Islet of Langerhans (tissue), 1 donor: ENCODE results near the gene SYT7.

Source experiments
- FAIRE-seq: peaks from one replicate; lab custom pipeline; 2011; peaks lifted over from hg19 to GRCh38; lab: Jason Lieb, UNC

SYT7 gene

DNA sequence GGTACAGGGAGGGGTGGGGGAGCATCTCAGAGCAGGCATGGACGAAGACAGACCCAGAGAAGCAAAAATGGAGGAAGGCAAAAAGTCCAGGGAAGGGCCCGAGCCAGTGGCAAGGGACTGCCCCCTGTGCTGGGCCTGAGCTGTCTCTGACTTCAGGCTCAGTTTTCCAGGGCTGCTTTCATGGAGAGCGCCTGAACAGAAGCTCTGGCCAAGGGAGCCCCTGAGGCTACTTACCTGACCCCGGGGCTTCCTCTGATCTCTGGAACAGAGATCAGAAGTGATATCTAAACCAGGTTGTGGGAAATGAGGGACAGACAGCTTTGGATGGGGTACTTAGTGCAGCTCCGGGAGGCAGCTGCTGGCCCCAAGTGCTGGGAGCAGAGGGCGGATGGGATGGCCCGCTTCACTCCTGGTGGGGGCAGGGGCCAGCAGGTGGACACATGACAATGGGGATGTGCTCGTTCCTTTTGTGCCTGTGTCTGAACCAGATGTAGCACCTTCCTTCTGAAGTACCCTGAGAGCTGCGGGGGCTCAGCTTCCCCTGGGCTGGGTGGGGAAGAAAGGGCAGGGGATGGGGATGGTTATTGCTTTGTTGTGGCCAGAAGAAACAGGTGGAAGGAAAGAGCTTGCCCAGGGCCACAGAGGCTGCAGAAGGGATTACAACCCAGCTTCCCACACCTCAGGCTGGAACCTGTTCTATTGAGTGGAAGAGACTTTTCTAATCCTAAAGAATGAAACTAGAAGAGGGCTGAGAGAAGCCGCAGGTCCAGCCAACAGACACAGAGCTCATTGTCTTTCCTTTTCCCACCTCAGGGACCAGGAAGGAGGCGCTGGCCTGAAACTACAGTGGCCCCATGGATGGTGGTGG lies 66.6 kb downstream of the SYT7 start:
- no peak for FAIRE-seq

DNA sequence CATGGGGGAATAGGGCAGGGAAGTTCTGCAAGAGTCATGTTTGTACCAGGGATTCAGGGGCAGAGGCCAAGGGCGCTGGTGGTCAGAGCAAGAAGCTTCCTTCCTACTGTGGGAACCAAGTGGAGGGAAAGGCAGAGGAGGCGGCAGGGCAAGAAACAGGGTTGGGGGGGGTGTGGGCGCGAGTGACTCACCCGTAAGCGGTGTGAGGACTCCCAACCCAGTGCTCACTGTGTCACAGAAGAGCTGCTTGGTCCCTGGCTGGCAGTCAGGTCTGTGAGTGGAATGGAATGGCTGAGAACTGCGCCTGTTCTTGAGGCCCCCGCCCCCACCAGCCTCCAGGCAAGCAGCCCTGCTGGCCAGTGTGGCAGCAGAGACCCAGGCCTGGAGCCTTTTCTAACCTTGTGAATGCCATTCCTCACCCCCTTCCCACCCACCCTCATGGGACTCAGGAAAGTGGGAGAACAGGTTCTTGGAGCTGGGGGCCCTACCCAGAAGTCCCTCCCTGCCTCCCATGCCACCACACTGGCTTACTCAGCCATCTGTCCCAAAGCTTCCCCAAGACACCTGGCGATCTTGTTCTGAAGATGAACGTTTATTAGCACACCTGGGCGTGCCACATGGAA lies 67.6 kb downstream of the SYT7 start:
- no peak for FAIRE-seq

DNA sequence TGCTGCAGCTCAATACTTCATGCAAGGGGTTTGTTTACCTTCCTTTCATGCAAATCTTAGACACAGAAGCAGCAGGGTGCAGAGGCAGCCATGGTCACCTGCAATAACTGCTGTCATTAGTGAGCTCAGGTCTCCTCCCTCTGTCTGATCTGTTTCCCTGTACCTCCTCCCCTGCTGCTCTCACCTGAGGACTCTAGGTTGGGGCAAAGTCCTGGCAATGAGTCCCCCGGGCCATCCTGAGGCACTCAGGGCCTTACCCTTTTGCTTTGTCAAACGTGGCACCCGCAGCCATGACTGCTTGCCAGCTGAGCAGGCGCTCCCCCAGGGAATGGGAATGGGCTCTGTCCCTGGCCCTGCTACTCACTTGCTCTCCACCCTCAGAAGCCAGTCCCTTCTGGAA lies 68.4 kb downstream of the SYT7 start:
- no peak for FAIRE-seq

DNA sequence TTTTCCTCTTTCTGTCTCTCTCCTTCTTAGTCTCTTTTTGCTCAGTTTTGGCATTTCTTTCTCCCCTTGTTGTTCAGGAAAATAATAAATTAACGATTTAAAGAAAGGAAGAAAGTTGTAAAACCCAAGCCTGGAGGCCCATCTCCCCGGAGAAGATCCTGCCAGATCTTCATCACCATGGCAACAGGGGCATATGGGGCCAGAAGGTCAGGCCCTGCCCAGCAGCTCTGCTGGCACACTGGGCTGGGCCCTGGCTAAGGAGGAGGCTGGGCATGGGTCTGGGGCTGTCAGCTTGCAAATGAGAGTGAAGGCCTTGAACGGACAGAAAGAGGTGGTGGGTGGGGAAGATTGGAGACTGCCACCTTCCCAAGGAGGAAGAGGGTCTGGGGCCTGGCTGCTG lies 69.5 kb downstream of the SYT7 start:
- no peak for FAIRE-seq

GRCh38 chr11:61510974-61511373 lies 69.9 kb downstream of the SYT7 start:
- no peak for FAIRE-seq

- FAIRE-seq = no peak
Observed at GRCh38 chr11:61510166-61510919, 70.5 kb downstream of the SYT7 start.

GRCh38 chr11:61509043-61510029 lies 71.5 kb downstream of the SYT7 start:
- FAIRE-seq = no peak

DNA sequence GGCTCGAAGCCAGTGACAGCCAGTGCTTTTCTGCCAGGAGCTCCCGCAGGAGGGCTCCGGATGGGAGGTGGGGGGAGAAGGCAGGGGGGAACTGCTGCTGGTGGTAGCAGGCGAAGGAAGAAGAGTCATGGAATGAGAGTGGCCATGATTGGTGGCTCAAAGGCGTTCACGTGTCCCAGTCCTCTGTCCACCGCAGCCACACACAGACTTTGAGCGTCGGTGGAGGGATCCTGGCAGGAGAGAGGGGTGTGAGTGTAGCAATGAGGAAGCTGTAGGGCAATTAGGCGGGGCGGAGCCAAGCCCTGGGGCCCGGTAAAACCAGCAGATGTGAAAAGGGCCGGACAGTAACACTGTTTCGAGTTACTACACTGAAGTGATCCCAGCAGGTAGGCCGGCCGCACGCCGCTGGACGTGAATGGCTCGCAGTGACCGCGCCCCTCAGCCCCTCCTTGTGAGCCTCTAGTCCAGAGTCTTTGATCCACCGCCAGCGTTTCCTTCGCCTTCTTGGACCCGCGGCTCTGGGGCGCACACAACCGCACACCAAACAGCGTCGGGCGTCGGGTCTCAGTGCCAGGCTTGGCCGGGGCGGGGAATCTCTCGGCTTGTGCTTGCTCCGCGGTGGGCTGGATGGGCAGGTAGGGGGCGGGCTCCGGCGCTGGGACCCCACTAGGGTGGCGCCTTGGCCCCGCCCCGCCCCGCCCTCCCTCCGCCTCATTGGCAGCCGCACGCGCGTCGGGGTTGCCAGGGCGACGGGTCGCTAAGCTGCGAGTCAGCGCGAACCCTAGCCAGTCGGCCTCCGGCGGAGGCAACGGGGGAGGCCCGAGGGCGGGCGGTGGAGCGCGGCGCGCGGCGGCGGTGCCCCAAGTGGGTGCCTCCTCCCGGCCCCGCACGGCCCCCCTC lies 72.7 kb downstream of the SYT7 start, which contains the start of gene LRRC10B:
TSS of gene LRRC10B (plus strand) at position 788 of the 900 bp plus-strand sequence. CDS start 250 bp downstream, outside the sequence.
- no peak for FAIRE-seq

DNA sequence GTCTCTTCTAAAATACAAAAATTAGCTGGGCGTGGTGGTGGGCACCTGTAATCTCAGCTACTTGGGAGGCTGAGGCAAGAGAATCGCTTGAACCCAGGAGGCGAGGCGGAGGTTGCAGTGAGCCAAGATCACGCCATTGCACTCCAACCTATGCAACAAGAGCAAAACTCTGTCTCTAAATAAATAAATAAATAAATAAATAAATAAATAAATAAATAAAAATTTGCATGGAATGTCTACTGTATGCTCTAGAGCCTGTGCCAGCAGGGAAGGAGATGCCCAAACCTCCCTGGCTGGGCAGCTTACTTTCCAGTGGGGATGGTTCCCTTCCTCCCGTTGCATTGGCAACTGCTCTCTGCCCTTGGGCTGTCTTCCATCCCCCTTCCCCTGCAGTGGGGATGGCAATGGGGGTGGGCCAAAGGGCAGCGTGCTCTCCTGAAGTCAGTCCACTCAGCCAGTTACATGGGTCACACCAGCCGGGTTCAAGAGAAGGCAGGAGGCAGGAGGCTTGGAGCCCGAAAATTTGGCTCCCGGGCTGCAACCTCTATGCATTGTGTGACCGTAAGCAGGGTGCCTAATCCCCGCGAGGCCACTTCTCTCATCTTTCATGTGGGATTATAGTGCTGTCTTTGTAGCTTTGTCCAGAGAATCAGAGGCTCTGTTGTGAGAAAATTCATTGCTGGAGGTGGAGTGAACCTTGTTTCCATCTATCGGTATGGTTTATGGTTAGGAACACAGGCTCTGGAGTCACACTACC lies 73.7 kb downstream of the SYT7 start:
- no peak for FAIRE-seq

- no peak for FAIRE-seq
Observed at GRCh38 chr11:61505640-61506155, 75.2 kb downstream of the SYT7 start.

GRCh38 chr11:61505106-61505505 lies 75.8 kb downstream of the SYT7 start:
- no peak for FAIRE-seq

DNA sequence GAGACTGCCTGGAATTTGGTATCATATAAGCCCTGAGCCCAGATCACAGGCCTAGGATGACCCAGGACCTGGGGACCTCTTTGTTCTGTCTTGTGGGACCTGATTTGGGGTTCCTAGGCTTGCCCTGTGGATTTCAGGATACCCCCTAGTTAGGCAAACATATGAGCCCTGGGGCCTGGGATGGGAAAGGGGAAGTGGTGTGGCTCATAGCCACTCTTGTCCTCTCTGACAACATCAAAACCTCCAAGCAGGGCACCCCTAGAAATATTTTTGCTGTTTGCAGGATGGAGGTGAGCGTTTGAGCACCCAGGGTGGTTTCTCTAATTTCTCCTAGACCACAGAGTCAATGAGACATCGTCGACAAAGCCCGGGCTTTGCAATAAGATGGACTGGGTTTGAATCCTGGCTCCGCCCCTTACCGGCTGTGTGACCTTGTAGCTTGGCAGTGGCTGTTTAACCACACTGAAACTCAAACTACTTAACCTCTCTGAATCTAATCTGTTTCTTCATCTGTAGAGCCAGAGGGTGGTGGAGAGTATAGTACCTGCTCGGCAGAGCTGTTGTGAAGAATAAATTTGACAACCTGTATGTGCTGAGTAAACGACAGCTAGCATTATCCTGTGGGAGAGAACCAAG lies 77.6 kb downstream of the SYT7 start:
- FAIRE-seq = no peak

DNA sequence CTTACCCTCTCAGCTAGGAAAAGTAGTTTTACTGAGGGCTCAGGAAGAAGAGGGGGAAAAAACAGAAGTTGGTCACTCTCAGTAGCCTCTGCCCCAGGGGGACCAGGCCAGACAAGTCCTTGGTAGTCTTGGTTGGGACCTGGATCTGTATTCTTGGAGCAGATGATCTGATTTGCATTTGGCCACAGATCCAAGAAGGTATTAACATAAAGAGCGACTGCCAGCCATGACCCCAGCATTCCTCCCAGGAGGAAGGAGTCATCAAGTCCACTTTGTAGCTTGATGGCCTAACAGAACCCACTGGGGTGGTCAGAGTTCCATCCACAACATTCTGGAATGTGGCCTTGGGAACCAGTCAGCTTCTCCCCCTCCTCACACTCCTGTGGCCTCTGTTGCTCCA lies 78.4 kb downstream of the SYT7 start:
- no peak for FAIRE-seq

- no peak for FAIRE-seq
Observed at GRCh38 chr11:61499816-61500491, 80.9 kb downstream of the SYT7 start.

GRCh38 chr11:61498767-61499341 lies 82.0 kb downstream of the SYT7 start:
- no peak for FAIRE-seq

DNA sequence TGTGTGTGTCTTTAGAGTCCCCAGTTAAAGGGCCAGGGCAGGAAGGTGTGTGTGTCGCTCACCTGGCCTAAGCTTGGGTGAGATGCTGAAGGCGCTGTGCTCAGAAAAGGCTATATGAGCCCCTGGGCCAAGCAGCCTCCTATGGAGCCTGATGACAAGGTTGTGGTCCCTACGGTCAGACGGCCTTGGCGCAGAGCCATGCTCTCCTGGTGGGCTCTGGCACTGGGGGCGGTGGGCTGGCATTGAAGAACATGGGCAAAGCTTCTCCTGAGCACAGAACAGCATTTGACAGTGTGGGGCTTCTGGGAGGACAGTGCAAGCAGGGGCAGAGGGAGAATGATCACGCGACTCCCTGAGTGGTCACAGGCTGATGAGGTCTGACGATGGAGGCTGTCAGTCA lies 83.0 kb downstream of the SYT7 start:
- no peak for FAIRE-seq

DNA sequence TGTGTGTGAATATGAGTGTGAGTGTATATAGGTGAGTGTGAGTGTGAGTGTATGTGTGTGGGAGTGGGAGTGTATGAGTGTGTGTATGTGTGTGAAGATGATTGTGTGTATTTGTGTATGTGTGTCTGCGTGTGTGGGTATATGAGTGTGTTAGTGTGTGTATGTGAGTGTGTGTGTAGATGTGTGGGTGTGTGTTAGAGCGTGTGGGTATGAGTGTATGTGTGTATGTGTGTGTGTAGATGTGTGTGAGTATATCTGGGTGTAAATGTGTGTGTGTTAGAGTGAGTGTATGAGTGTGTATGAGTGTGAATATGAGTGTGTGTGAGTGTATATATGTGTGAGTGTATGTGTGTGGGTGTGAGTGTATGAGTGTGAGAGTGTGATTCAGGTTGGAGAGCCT lies 83.4 kb downstream of the SYT7 start:
- no peak for FAIRE-seq
